GM12874 (cell line): ENCODE results near the gene GSAP.

ENCODE experiments used
- CTCF ChIP-seq: IDR thresholded peaks from 2 replicates; pipeline ENCODE4 v1.5.1; 2011; ENCODE audit warnings: low read depth, mild to moderate bottlenecking, control low read depth, low read length, moderate library complexity; ENCODE audit not compliant: insufficient read depth

GSAP gene

GRCh38 chr7:77393954-77394353 is 22.2 kb downstream of the GSAP start:
- TF ChIP-seq CTCF, result no peak

GRCh38 chr7:77393261-77393660 is 22.9 kb downstream of the GSAP start:
- TF ChIP-seq CTCF, result no peak

GRCh38 chr7:77391230-77391629 is 24.9 kb downstream of the GSAP start:
- no peak for TF ChIP-seq CTCF

GRCh38 chr7:77388055-77388641 is 28.0 kb downstream of the GSAP start:
- no peak for TF ChIP-seq CTCF

- TF ChIP-seq CTCF, result no peak
Measured at GRCh38 chr7:77386165-77386822, 29.9 kb downstream of the GSAP start.

GRCh38 chr7:77383333-77383740 is 32.8 kb downstream of the GSAP start:
- TF ChIP-seq CTCF, result no peak

- TF ChIP-seq CTCF, result no peak
Measured at GRCh38 chr7:77382532-77382931, 33.6 kb downstream of the GSAP start.
